SK-N-SH treated with all-trans-retinoic acid at 6 μM for 48 hours (cell line): Measurements from ENCODE around the gene RAB40A.
A peak's percentile ranks its signal among the peaks of the same experiment; 100 is the strongest.

Source experiments
- ATAC-seq: fragments of 200-7000 bp; cut with Tn5 transposase; 3 replicates; pipeline ENCODE4 v1.9.1; 2020; ENCODE audit warnings: mild to moderate bottlenecking, moderate library complexity
- BACH2 ChIP-seq: fragments of 250-450 bp; sonication (Bioruptor Pico); IDR thresholded peaks from 2 replicates; pipeline ENCODE4 v1.9.0; 2021; ENCODE audit warnings: mild to moderate bottlenecking, borderline replicate concordance
- CSDC2 ChIP-seq: fragments of 250-450 bp; sonication (Bioruptor Pico); IDR thresholded peaks from 2 replicates; pipeline ENCODE4 v1.5.0; 2020; ENCODE audit warnings: mild to moderate bottlenecking, moderate library complexity
- CSRNP3 ChIP-seq: fragments of 250-450 bp; sonication (Bioruptor Pico); IDR thresholded peaks from 2 replicates; pipeline ENCODE4 v1.5.1; 2021; ENCODE audit warnings: mild to moderate bottlenecking, moderate library complexity
- ESRRG ChIP-seq: fragments of 250-450 bp; sonication (Bioruptor Pico); IDR thresholded peaks from 2 replicates; pipeline ENCODE4 v1.6.1; 2021; ENCODE audit warnings: mild to moderate bottlenecking
- ISL1 ChIP-seq: fragments of 250-450 bp; sonication (Bioruptor Pico); IDR thresholded peaks from 2 replicates; pipeline ENCODE4 v2.1.2; 2022; ENCODE audit warnings: mild to moderate bottlenecking, moderate library complexity
- OSR1 ChIP-seq: fragments of 250-450 bp; sonication (Bioruptor Pico); IDR thresholded peaks from 2 replicates; pipeline ENCODE4 v1.8.0; 2022; ENCODE audit warnings: moderate library complexity, mild to moderate bottlenecking, inconsistent platforms
- PATZ1 ChIP-seq: fragments of 250-450 bp; sonication (Bioruptor Pico); IDR thresholded peaks from 2 replicates; pipeline ENCODE4 v1.8.0; 2020; ENCODE audit warnings: mild to moderate bottlenecking, moderate library complexity, borderline replicate concordance
- POU6F1 ChIP-seq: fragments of 250-450 bp; sonication (Bioruptor Pico); IDR thresholded peaks from 2 replicates; pipeline ENCODE4 v1.8.0; 2021; ENCODE audit warnings: low read depth, mild to moderate bottlenecking, moderate library complexity, borderline replicate concordance
- PPARA ChIP-seq: fragments of 250-450 bp; sonication (Bioruptor Pico); IDR thresholded peaks from 2 replicates; pipeline ENCODE4 v1.5.0; 2020; ENCODE audit warnings: mild to moderate bottlenecking, borderline replicate concordance
- RARB ChIP-seq: fragments of 250-450 bp; sonication (Bioruptor Pico); IDR thresholded peaks from 2 replicates; pipeline ENCODE4 v1.8.0; 2021; ENCODE audit warnings: mild to moderate bottlenecking, moderate library complexity
- TCF4 ChIP-seq: fragments of 250-450 bp; sonication (Bioruptor Pico); IDR thresholded peaks from 2 replicates; pipeline ENCODE4 v1.8.0; 2021; ENCODE audit warnings: mild to moderate bottlenecking, moderate library complexity, borderline replicate concordance
- TOX ChIP-seq: fragments of 250-450 bp; sonication (Bioruptor Pico); IDR thresholded peaks from 2 replicates; pipeline ENCODE4 v1.8.0; 2021; ENCODE audit warnings: mild to moderate bottlenecking, moderate library complexity, borderline replicate concordance
- ZC3H10 ChIP-seq: fragments of 250-450 bp; sonication (Bioruptor Pico); IDR thresholded peaks from 2 replicates; pipeline ENCODE4 v1.5.1; 2021; ENCODE audit warnings: mild to moderate bottlenecking, moderate library complexity
- ZFP3 ChIP-seq: fragments of 250-450 bp; sonication (Bioruptor Pico); IDR thresholded peaks from 2 replicates; pipeline ENCODE4 v1.5.0; 2020; ENCODE audit warnings: mild to moderate bottlenecking, moderate library complexity
- ZFP30 ChIP-seq: fragments of 450-650 bp; formaldehyde crosslinking; IDR thresholded peaks from 2 replicates; pipeline ENCODE4 v1.5.0; 2022; ENCODE audit warnings: mild to moderate bottlenecking, moderate library complexity
- ZNF565 ChIP-seq: fragments of 450-650 bp; formaldehyde crosslinking; conservative IDR thresholded peaks from 2 replicates; pipeline ENCODE4 v1.5.0; 2020; ENCODE audit warnings: low read depth, mild to moderate bottlenecking, moderate library complexity
- ZNF8 ChIP-seq: fragments of 450-650 bp; formaldehyde crosslinking; IDR thresholded peaks from 2 replicates; pipeline ENCODE4 v1.5.0; 2020; ENCODE audit warnings: mild to moderate bottlenecking, moderate library complexity
- TF ChIP-seq, protein P1 (sequence below): fragments of 250-450 bp; sonication (Bioruptor Pico); IDR thresholded peaks from 2 replicates; pipeline ENCODE4 v1.5.0; 2020; ENCODE audit warnings: mild to moderate bottlenecking, moderate library complexity

The RAB40A gene, protein sequence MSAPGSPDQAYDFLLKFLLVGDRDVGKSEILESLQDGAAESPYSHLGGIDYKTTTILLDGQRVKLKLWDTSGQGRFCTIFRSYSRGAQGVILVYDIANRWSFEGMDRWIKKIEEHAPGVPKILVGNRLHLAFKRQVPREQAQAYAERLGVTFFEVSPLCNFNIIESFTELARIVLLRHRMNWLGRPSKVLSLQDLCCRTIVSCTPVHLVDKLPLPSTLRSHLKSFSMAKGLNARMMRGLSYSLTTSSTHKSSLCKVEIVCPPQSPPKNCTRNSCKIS

GRCh38 chrX:103519389-103519788, at the start of gene RAB40A:
Gene RAB40A (minus strand): TSS chrX:103519489. CDS start chrX:103500756, 18,733 bp downstream.
- no peak for TF ChIP-seq ZFP3
- no peak for TF ChIP-seq OSR1 (CRISPR knock-in tag)
- no peak for TF ChIP-seq CSDC2
- ATAC-seq, result no peak

- TF ChIP-seq PATZ1 (CRISPR knock-in tag), result no peak
- TF ChIP-seq BACH2 (CRISPR knock-in tag), result no peak
- TF ChIP-seq PPARA (CRISPR knock-in tag), result no peak
- TF ChIP-seq ZNF565 (CRISPR knock-in tag), result no peak
- TF ChIP-seq ZNF8, result no peak
- no peak for TF ChIP-seq TOX (CRISPR knock-in tag)
- TF ChIP-seq ZFP30, result no peak
- TF ChIP-seq, protein P1, sequence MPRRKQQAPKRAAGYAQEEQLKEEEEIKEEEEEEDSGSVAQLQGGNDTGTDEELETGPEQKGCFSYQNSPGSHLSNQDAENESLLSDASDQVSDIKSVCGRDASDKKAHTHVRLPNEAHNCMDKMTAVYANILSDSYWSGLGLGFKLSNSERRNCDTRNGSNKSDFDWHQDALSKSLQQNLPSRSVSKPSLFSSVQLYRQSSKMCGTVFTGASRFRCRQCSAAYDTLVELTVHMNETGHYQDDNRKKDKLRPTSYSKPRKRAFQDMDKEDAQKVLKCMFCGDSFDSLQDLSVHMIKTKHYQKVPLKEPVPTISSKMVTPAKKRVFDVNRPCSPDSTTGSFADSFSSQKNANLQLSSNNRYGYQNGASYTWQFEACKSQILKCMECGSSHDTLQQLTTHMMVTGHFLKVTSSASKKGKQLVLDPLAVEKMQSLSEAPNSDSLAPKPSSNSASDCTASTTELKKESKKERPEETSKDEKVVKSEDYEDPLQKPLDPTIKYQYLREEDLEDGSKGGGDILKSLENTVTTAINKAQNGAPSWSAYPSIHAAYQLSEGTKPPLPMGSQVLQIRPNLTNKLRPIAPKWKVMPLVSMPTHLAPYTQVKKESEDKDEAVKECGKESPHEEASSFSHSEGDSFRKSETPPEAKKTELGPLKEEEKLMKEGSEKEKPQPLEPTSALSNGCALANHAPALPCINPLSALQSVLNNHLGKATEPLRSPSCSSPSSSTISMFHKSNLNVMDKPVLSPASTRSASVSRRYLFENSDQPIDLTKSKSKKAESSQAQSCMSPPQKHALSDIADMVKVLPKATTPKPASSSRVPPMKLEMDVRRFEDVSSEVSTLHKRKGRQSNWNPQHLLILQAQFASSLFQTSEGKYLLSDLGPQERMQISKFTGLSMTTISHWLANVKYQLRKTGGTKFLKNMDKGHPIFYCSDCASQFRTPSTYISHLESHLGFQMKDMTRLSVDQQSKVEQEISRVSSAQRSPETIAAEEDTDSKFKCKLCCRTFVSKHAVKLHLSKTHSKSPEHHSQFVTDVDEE, result no peak
- no peak for TF ChIP-seq POU6F1 (CRISPR knock-in tag)
- TF ChIP-seq CSRNP3, result no peak
- no peak for TF ChIP-seq TCF4 (CRISPR knock-in tag)
- TF ChIP-seq ZC3H10 (CRISPR knock-in tag), result no peak
- TF ChIP-seq ZFP3, result no peak
- no peak for TF ChIP-seq CSDC2
- no peak for TF ChIP-seq ISL1 (CRISPR knock-in tag)
- TF ChIP-seq RARB (CRISPR knock-in tag), result no peak
- TF ChIP-seq ESRRG (CRISPR knock-in tag), result no peak
- TF ChIP-seq, all 23 proteins: peak for 0
- ATAC-seq, result peak; percentile 59
Observed at GRCh38 chrX:103565752-103566151, 46.5 kb upstream of the RAB40A start.

- ATAC-seq, result no peak
- TF ChIP-seq ZC3H10 (CRISPR knock-in tag), result no peak
- no peak for TF ChIP-seq TCF4 (CRISPR knock-in tag)
- no peak for TF ChIP-seq ESRRG (CRISPR knock-in tag)
- no peak for TF ChIP-seq CSDC2
- no peak for TF ChIP-seq ZNF565 (CRISPR knock-in tag)
- no peak for TF ChIP-seq ZNF8
- TF ChIP-seq PATZ1 (CRISPR knock-in tag), result no peak
- TF ChIP-seq CSRNP3, result no peak
- no peak for TF ChIP-seq ZFP3
Observed at GRCh38 chrX:103565197-103565596, 45.9 kb upstream of the RAB40A start.
